Heart left ventricle (tissue), 16 donors: ENCODE measurements around the gene MPC2. TPM values are rescaled to one million over a fixed set of nuclear protein-coding genes. Genes with fewer than 3 reads are reported as not detected.
"Not testable (repeated sequence)": the region's sequence is repeated elsewhere in the genome, so short reads cannot be mapped to it uniquely, and the experiment has no call there.

Source experiments
- ATAC-seq, 4 donors: fragments of 200-7000 bp; cut with Tn5 transposase; one replicate each; pipeline ENCODE4 v1.9.1; 2020 to 2022; ENCODE audit warnings: moderate library complexity in 4 of 4, mild to moderate bottlenecking in 3 of 4, moderate number of reproducible peaks in 1 of 4
- DNase-seq, 5 donors: peaks; one replicate each; pipeline ENCODE4 v3.0.0-alpha.2; 2020
- H3K27ac ChIP-seq, 12 donors: fragments of 200-600 bp; sonication (generic) in 4 of 12; one replicate each; pipeline versions ENCODE4 v1.5.0 to v1.8.0; 2016 to 2022; ENCODE audit warnings: mild to moderate bottlenecking in 2 of 12
- H3K27me3 ChIP-seq, 9 donors: fragments of 200-600 bp; sonication (generic) in 2 of 9; one replicate each; pipeline versions ENCODE4 v1.5.1 to v1.8.0; 2016 to 2022; ENCODE audit warnings: mild to moderate bottlenecking in 3 of 9
- H3K36me3 ChIP-seq, 9 donors: fragments of 200-600 bp; sonication (generic) in 2 of 9; one replicate each; pipeline versions ENCODE4 v1.5.0 to v1.8.0; 2018 to 2022; ENCODE audit warnings: mild to moderate bottlenecking in 2 of 9
- H3K4me1 ChIP-seq, 12 donors: fragments of 200-600 bp; sonication (generic) in 4 of 12; one replicate each; pipeline versions ENCODE4 v1.5.0 to v1.8.0; 2016 to 2022; ENCODE audit warnings: mild to moderate bottlenecking in 3 of 12
- H3K4me3 ChIP-seq, 12 donors: fragments of 200-600 bp; sonication (generic) in 4 of 12; one replicate each; pipeline versions ENCODE4 v1.5.0 to v1.8.0; 2017 to 2022; ENCODE audit warnings: mild to moderate bottlenecking in 9 of 12, moderate library complexity in 4 of 12
- H3K9me3 ChIP-seq, 12 donors: fragments of 200-600 bp; sonication (generic) in 4 of 12; one replicate each; pipeline versions ENCODE4 v1.5.0 to v1.8.0; 2016 to 2022; ENCODE audit warnings: mild to moderate bottlenecking in 1 of 12
- CTCF ChIP-seq, 12 donors: fragments of 200-600 bp; sonication (generic) in 4 of 12; IDR thresholded peaks; one replicate each; pipeline versions ENCODE4 v1.5.0 to v1.8.0; 2018 to 2022; ENCODE audit warnings: antibody characterized with exemption in 12 of 12, mild to moderate bottlenecking in 5 of 12
- POLR2A ChIP-seq, 2 donors: fragments of 450-650 bp; IDR thresholded peaks; one replicate each; pipeline ENCODE4 v1.6.1; 2017; ENCODE audit warnings: antibody characterized with exemption in 2 of 2, mild to moderate bottlenecking in 2 of 2, moderate library complexity in 2 of 2
- WGBS, 4 donors: extraction: QIAGEN DNeasy Blood & Tissue Kit in 2 of 4; methylation state at CpG; one replicate each; pipeline versions ENCODE4 v1.1.5 to v1.1.7; 2013 to 2018; 5-methylcytosine and 5-hydroxymethylcytosine counted together
- intact Hi-C, 10 donors: fragments of 100-400 bp; cut with DNase I; formaldehyde crosslinking; loops; one replicate each; pipeline versions ENCODE4 v1.11.1 to v1.14.2; 2022
- polyA plus RNA-seq, 2 donors: library from polyadenylated mRNA; stranded (reverse); fragments of 200-250 nt; gene quantifications; one replicate each; pipeline ENCODE4 v1.2.3, GENCODE V29; 2013
- total RNA-seq, 9 donors: library from RNA; depleted of rRNA in 2 of 9; stranded (reverse); fragments of >200 nt in 2 of 9; fragmentation: NEBNext Ultra II Directional in 3 of 9; extraction: Animal tissue kit (Norgen Biotek cat#: 25700) in 3 of 9; gene quantifications; one replicate each; pipeline versions ENCODE4 v1.1.0 to v1.2.4, GENCODE V29; 2016 to 2023
- donor health status: ischemic (EF 13 %, LVEDD 7.1; RV severe dilation, severe dysfunction).
- donor health status: healthy with polysubstance abuse.
- donor health status: DM: no; HTN: yes; CAD: no.
- donor health status: DM: no; HTN: no; CAD: no.
- donor health status: ischemic (EF 25% LVEDD 6.9; RV normal size, moderate dysfunction).
- donor health status: ischemic (EF 25% LVEDD 5.7; RV mildly dilated, moderate dysfunction).
- donor health status: healthy.
- donor health status: DM: yes; HTN: yes; CAD: no.
- donor health status: ischemic (EF 35%, LVEDD 5.7; RV mildly dilated, moderate dysfunction).
- donor health status: nonischemic (EF 11% LVEDD 7.7; RV severe dilation, severe dysfunction).
- donor health status: DM: yes; HTN: yes; CAD: no.
- donor health status: PGD.
- donor health status: ischemic (EF 29% LVEDD 5.4; RV normal size, mild dysfunction).
- donor health status: nonischemic (EF 23%, LVEDD 6.1; RV moderate dilation, normal function).

The MPC2 gene
- total and polyA plus RNA-seq, 11 donors, result 69.5 to 260 (median 214) TPM

GRCh38 chr1:167929725-167930124, 7.1 kb downstream of the MPC2 start:
- Histone ChIP-seq H3K27me3 (no peaks in the 10 kb centered on the region), H3K27ac (no peak overlapping the region), H3K36me3 (no peaks in the 10 kb centered on the region), H3K9me3 (no peaks in the 10 kb centered on the region), H3K4me3 (no peak overlapping the region), H3K4me1 (peaks cover 0 to 62% (median 26%) of the 10 kb centered on the region in 12 donors)
- intact Hi-C loops, result loop anchor here in 7 of 10 donors (5.0 to 10.0 kb wide), 5 partner anchors 107 to 245 kb away; partner anchors contain the start of genes MPZL1 (in 1 of the 7) and TIPRL (in 1 of the 7)
- no peak for DNase-seq
- no peak for ATAC-seq
- no peak for TF ChIP-seq POLR2A (IDR thresholded peaks at IDR 0.05)
- TF ChIP-seq CTCF (IDR thresholded peaks at IDR 0.05), result no peak
- WGBS, 4 donors, result 59 to 71% (median 60%) methylated on average over 1 of the region's 1 CpG

GRCh38 chr1:167928919-167929318, 8.0 kb downstream of the MPC2 start:
- DNase-seq, intact Hi-C loops, H3K4me3 ChIP-seq, H3K27ac ChIP-seq, H3K9me3 ChIP-seq, ATAC-seq, H3K36me3 ChIP-seq, H3K27me3 ChIP-seq: not testable (repeated sequence)
- 88 to 95% (median 93%) methylated on average over 9 of the region's 9 CpGs for WGBS, 4 donors
- peaks cover 0 to 55% (median 19%) of the 10 kb centered on the region in 12 donors for H3K4me1 ChIP-seq

GRCh38 chr1:167928457-167928852, 8.4 kb downstream of the MPC2 start:
- Histone ChIP-seq H3K4me3 (no peak overlapping the region), H3K4me1 (peaks cover 0 to 51% (median 15%) of the 10 kb centered on the region in 12 donors), H3K36me3 (peaks cover 0 to 9% (median 1%) of the 10 kb centered on the region in 9 donors), H3K27ac (no peak overlapping the region), H3K9me3 (no peaks in the 10 kb centered on the region), H3K27me3 (no peaks in the 10 kb centered on the region)
- 67 to 74% (median 71%) methylated on average over 2 of the region's 2 CpGs for WGBS, 4 donors
- intact Hi-C loops, result no loop called here
- ATAC-seq (no peak), DNase-seq (no peak)
- TF ChIP-seq CTCF (IDR thresholded peaks at IDR 0.05) (no peak), POLR2A (IDR thresholded peaks at IDR 0.05) (no peak)

GRCh38 chr1:167927046-167927754, 9.7 kb downstream of the MPC2 start:
- H3K36me3 ChIP-seq, result peaks cover 0 to 16% (median 4%) of the 10 kb centered on the region in 9 donors
- H3K9me3 ChIP-seq, result no peaks in the 10 kb centered on the region
- 79 to 84% (median 81%) methylated on average over 4 of the region's 4 CpGs for WGBS, 4 donors
- ATAC-seq (no peak), DNase-seq (no peak)
- no peaks in the 10 kb centered on the region for H3K27me3 ChIP-seq
- no peak overlapping the region for H3K4me3 ChIP-seq
- TF ChIP-seq POLR2A (IDR thresholded peaks at IDR 0.05) (no peak), CTCF (IDR thresholded peaks at IDR 0.05) (no peak)
- intact Hi-C loops, result no loop called here
- H3K4me1 ChIP-seq, result peaks cover 0 to 53% (median 14%) of the 10 kb centered on the region in 12 donors
- no peak overlapping the region for H3K27ac ChIP-seq
